CD14-positive monocyte (primary cell): Measurements from ENCODE around the gene ENDOV. TPM values are rescaled to one million over a fixed set of nuclear protein-coding genes. Genes with fewer than 3 reads are reported as not detected.
A peak's percentile ranks its signal among the peaks of the same experiment; 100 is the strongest.

Source experiments
- DNase-seq, 3 donors: peaks; one replicate each; pipeline ENCODE4 v3.0.0-alpha.2; 2011 to 2022
- H2AFZ ChIP-seq: 2 replicates; pipeline ENCODE4 v1.6.0; 2012; ENCODE audit warnings: mild to moderate bottlenecking, low read depth, low read length, inconsistent platforms; ENCODE audit not compliant: insufficient read depth, poor library complexity, severe bottlenecking
- H3K27ac ChIP-seq, 2 donors: 1 replicate in 1 of 2; 2 replicates in 1 of 2; pipeline ENCODE4 v1.5.1; 2012 to 2013; ENCODE audit warnings: low read length in 2 of 2, control low read depth in 1 of 2, inconsistent platforms in 1 of 2, low read depth in 1 of 2, mild to moderate bottlenecking in 1 of 2
- H3K27me3 ChIP-seq, 2 donors: one replicate each; pipeline versions ENCODE4 v1.6.0 to v1.6.1; 2011 to 2013; ENCODE audit warnings: low read length in 2 of 2; ENCODE audit not compliant: control insufficient read depth in 2 of 2, insufficient read depth in 2 of 2
- H3K36me3 ChIP-seq, 2 donors: replicated peaks in 1 of 2; 1 replicate in 1 of 2; 2 replicates in 1 of 2; pipeline versions ENCODE4 v1.5.1 to v1.6.1; 2012 to 2013; ENCODE audit warnings: low read length in 2 of 2, control low read depth in 1 of 2, inconsistent platforms in 1 of 2, mild to moderate bottlenecking in 1 of 2; ENCODE audit not compliant: insufficient read depth in 2 of 2, control insufficient read depth in 1 of 2
- H3K4me1 ChIP-seq, 2 donors: 1 replicate in 1 of 2; 2 replicates in 1 of 2; pipeline versions ENCODE4 v1.5.1 to v1.6.1; 2012 to 2013; ENCODE audit warnings: low read length in 2 of 2, control low read depth in 1 of 2, inconsistent platforms in 1 of 2, mild to moderate bottlenecking in 1 of 2, moderate library complexity in 1 of 2; ENCODE audit not compliant: insufficient read depth in 2 of 2, control insufficient read depth in 1 of 2
- H3K4me2 ChIP-seq: replicated peaks from 2 replicates; pipeline ENCODE3; 2012; ENCODE audit warnings: low read length, moderate library complexity, mild to moderate bottlenecking; ENCODE audit not compliant: poor library complexity, severe bottlenecking; ENCODE audit errors: extremely low read depth
- H3K4me3 ChIP-seq, 3 experiments: fragments of 200-600 bp in 1 of 3; sonication (generic) in 1 of 3; replicated peaks in 1 of 3; 1 replicate in 2 of 3; 2 replicates in 1 of 3; pipeline ENCODE4 v1.5.1; 2011 to 2013; ENCODE audit warnings: low read length in 3 of 3, mild to moderate bottlenecking in 3 of 3, control low read depth in 2 of 3, low read depth in 2 of 3, inconsistent platforms in 1 of 3, moderate library complexity in 1 of 3
- H3K79me2 ChIP-seq: 2 replicates; pipeline ENCODE4 v1.6.0; 2012; ENCODE audit warnings: mild to moderate bottlenecking, control low read depth, inconsistent platforms, low read length, moderate library complexity; ENCODE audit not compliant: insufficient read depth
- H3K9ac ChIP-seq: 2 replicates; pipeline ENCODE4 v1.6.0; 2017; ENCODE audit warnings: low read length, mild to moderate bottlenecking; ENCODE audit not compliant: insufficient read depth, poor library complexity, severe bottlenecking
- H3K9me3 ChIP-seq, 2 donors: replicated peaks in 1 of 2; 1 replicate in 1 of 2; 2 replicates in 1 of 2; pipeline versions ENCODE4 v1.5.1 to v1.6.1; 2012 to 2013; ENCODE audit warnings: low read length in 2 of 2, control low read depth in 1 of 2; ENCODE audit not compliant: control insufficient read depth in 1 of 2, insufficient read depth in 1 of 2
- H4K20me1 ChIP-seq: 2 replicates; pipeline ENCODE4 v1.6.0; 2012; ENCODE audit warnings: mild to moderate bottlenecking, low read length, control low read depth, moderate library complexity; ENCODE audit not compliant: insufficient read depth
- H3K27ac Mint-ChIP-seq, 7 donors: one replicate each; pipeline ENCODE4 v1.8.0; 2020; ENCODE audit warnings: mild to moderate bottlenecking in 7 of 7, mixed read lengths in 7 of 7, moderate library complexity in 6 of 7, inconsistent platforms in 2 of 7
- H3K27me3 Mint-ChIP-seq, 3 donors: one replicate each; pipeline ENCODE4 v1.8.0; 2021 to 2022; ENCODE audit warnings: low read depth in 3 of 3, mild to moderate bottlenecking in 3 of 3, mixed read lengths in 3 of 3, moderate library complexity in 3 of 3, inconsistent platforms in 1 of 3
- H3K36me3 Mint-ChIP-seq, 2 donors: one replicate each; pipeline ENCODE4 v1.8.0; 2020; ENCODE audit warnings: mixed read lengths in 2 of 2, inconsistent platforms in 1 of 2, mild to moderate bottlenecking in 1 of 2
- H3K4me1 Mint-ChIP-seq: one replicate; pipeline ENCODE4 v1.8.0; 2020; ENCODE audit warnings: mild to moderate bottlenecking, mixed read lengths
- H3K4me3 Mint-ChIP-seq, 2 donors: one replicate each; pipeline ENCODE4 v1.8.0; 2020; ENCODE audit warnings: mild to moderate bottlenecking in 2 of 2, mixed read lengths in 2 of 2, moderate library complexity in 1 of 2
- H3K9me3 Mint-ChIP-seq, 7 donors: one replicate each; pipeline ENCODE4 v1.8.0; 2020 to 2022; ENCODE audit warnings: mixed read lengths in 7 of 7, mild to moderate bottlenecking in 6 of 7, moderate library complexity in 6 of 7, inconsistent platforms in 2 of 7
- CTCF ChIP-seq: fragments of 200-600 bp; IDR thresholded peaks from one replicate; pipeline ENCODE4 v1.8.0; 2022; ENCODE audit warnings: antibody characterized with exemption, mild to moderate bottlenecking
- WGBS: methylation state at CpG from one replicate; pipeline ENCODE4 v1.1.5; 2013; ENCODE audit warnings: missing lambda C conversion rate; ENCODE audit not compliant: insufficient coverage; 5-methylcytosine and 5-hydroxymethylcytosine counted together
- intact Hi-C, 2 donors: fragments of 100-400 bp; cut with micrococcal nuclease; formaldehyde crosslinking; loops; one replicate each; pipeline versions ENCODE4 v1.15.0 to v1.15.1; 2023
- polyA plus RNA-seq, 3 donors: library from polyadenylated mRNA; depleted of rRNA in 1 of 3; unstranded in 2 of 3; stranded (reverse) in 1 of 3; fragments of 300-500 nt in 2 of 3; fragments of >200 nt in 1 of 3; fragmentation: Illumina TruSeq in 2 of 3; gene quantifications; 1 replicate in 2 of 3; 2 replicates in 1 of 3; pipeline ENCODE4 v1.2.3, GENCODE V29; 2012 to 2021

Gene ENDOV
- polyA plus RNA-seq, 3 donors, result 10.4 to 15.7 (median 13.3) TPM

DNA sequence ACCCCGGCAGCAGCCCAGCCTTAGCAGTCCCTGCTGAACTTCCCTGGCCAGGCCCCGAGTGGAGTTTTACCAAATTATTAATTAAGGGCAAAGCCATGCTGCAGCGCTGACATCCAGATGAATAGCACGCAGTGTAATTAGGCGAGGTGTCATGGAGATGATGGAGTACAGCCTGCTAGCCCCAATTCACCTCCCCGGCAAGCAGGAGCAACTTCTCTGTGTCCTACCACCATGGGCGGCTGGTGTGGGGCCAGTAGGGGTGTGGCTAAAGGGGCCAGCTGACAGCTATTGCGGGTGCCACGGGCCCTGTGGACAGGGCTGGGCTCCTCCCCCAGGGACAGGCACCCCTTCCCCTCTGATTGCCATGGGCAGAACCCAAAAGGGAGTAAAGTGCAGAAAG lies 24.5 kb downstream of the ENDOV start:
- Histone ChIP-seq H4K20me1 (no peaks in the 10 kb centered on the region), H2AFZ (no peak overlapping the region), H3K9ac (no peak overlapping the region), H3K4me3 (no peak overlapping the region), H3K27ac (no peak overlapping the region), H3K4me1 (no peaks in the 10 kb centered on the region), H3K36me3 (no peaks in the 10 kb centered on the region), H3K27me3 (no peaks in the 10 kb centered on the region), H3K79me2 (no peaks in the 10 kb centered on the region), H3K9me3 (no peaks in the 10 kb centered on the region), H3K4me2 (no peak overlapping the region)
- TF ChIP-seq CTCF, result no peak
- Mint-ChIP-seq H3K27me3 (peaks cover 2 to 5% (median 2%) of the 10 kb centered on the region in 3 donors), H3K4me1 (no peaks in the 10 kb centered on the region), H3K27ac (no peak overlapping the region), H3K36me3 (no peaks in the 10 kb centered on the region), H3K9me3 (peaks cover 0 to 3% (median 0%) of the 10 kb centered on the region in 7 donors), H3K4me3 (no peak overlapping the region)
- intact Hi-C loops, result no loop called here
- no peak for DNase-seq
- 90% methylated on average over 2 of the region's 9 CpGs for WGBS

DNA sequence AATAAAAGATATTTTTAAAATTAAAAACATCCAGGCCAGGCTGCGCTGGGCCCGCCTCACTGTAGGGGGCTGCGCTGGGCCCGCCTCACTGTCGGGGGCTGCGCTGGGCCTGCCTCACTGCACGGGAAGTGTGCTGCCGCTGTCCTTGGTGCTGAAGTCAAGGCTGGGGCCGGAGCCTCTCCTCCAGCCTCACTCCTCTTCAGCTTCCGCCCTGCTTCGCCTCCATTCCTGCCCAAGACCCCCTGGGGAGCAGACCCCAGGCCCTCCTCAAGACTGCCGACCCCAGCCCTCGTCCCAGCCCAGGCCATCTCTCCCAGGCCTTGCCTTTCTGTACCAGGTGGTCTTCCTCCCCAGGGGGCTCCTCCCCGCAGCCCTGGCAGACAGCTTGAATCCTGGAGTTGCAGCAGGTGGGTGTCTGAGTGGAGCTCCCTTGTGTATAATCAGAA lies 26.2 kb downstream of the ENDOV start:
- Mint-ChIP-seq H3K9me3 (peaks cover 0 to under 1% (median 0%) of the 10 kb centered on the region in 7 donors), H3K27me3 (peaks cover 0 to 2% (median under 1%) of the 10 kb centered on the region in 3 donors), H3K4me1 (no peaks in the 10 kb centered on the region), H3K36me3 (no peaks in the 10 kb centered on the region), H3K27ac (no peak overlapping the region), H3K4me3 (no peak overlapping the region)
- Histone ChIP-seq H3K9me3 (no peaks in the 10 kb centered on the region), H4K20me1 (no peaks in the 10 kb centered on the region), H3K27me3 (no peaks in the 10 kb centered on the region), H3K79me2 (no peaks in the 10 kb centered on the region), H2AFZ (no peak overlapping the region), H3K4me1 (no peaks in the 10 kb centered on the region), H3K4me2 (no peak overlapping the region), H3K36me3 (no peaks in the 10 kb centered on the region), H3K27ac (no peak overlapping the region), H3K4me3 (no peak overlapping the region), H3K9ac (no peak overlapping the region)
- intact Hi-C loops, result no loop called here
- 51% methylated on average over 12 of the region's 14 CpGs for WGBS
- peak in 1 of 3 donors; percentile 3 for DNase-seq
- TF ChIP-seq CTCF, result no peak
